GM21786 (cell line): Measurements from ENCODE around the gene MSMB.
"Not testable (repeated sequence)": the region's sequence is repeated elsewhere in the genome, so short reads cannot be mapped to it uniquely, and the experiment has no call there.

ENCODE experiments used
- ATAC-seq: cut with Tn5 transposase; IDR thresholded peaks from one replicate; pipeline ENCODE4 v1.9.1; 2021; ENCODE audit not compliant: unreplicated experiment

MSMB gene

GRCh38 chr10:46070749-46071148 lies 24.7 kb upstream of the MSMB start:
- ATAC-seq = no peak

DNA sequence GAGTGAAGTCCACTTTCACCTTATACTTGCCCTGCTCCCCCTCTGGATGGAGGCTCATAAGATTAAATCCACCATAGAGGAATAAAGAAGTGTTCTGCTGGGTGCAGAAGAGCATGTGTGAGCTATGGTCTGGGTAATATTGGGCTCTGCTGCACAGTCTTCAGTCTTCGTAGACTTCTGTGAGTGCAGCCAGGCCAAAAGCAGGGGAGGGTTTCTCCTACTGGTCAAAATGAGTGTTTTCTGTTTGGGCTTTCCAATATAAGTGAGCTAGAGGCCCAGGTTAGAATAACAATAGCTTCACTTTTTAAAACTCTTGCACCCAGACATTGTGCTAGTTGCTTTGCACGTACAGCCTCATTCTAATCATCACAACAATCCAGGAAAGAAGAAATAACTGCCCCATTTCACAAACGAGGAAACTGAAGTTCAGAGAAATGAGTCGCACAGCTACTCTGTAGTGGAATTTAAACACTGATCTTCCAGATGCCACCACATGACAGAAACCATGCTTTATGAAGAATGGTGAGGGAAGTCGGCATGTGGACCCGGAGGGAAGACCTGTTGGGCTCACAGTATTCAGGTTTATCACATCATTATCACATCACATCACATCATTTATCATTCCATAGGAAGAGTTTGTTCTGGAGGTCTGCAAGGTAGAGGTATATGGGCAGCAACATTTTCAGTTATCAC lies 23.8 kb upstream of the MSMB start:
- ATAC-seq = no peak

DNA sequence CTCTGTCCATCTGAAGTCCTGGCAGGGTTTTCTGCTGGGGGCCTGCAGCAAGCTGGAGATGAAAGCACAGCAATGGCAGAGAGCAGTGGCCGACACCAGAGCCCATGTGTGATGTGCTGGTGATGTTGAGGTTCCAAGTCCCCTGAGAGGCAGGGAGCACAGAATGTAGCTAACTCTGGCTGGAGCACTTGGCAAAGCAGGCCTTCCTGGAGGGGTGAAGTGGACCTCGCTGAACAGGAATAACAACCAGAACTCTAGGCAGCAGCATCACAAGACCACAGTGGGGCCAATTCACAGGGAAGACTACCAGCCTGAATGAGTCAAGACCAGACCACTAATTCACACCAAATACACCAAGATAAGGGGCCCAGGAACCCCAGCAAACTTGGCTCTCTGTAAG lies 22.8 kb upstream of the MSMB start:
- ATAC-seq = no peak

DNA sequence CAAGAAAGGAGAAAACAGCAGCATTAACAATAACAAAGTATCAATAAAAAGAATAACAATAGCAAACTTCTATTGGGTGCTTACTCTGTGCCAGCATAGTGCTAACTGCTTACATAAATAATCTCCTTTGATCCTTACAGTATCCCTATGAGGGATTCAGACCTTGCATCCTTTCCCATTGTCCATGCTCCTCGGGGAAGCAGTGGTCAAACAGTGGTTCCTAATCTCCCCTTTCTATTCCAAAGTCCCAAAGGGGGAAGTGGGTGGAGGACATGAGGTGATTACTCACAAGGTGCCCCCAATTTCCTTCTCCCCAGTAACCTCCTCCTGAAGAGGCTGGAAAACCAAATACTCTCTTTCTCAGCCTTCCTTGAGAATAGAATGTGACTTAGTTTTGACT lies 22.0 kb upstream of the MSMB start:
- ATAC-seq = no peak

DNA sequence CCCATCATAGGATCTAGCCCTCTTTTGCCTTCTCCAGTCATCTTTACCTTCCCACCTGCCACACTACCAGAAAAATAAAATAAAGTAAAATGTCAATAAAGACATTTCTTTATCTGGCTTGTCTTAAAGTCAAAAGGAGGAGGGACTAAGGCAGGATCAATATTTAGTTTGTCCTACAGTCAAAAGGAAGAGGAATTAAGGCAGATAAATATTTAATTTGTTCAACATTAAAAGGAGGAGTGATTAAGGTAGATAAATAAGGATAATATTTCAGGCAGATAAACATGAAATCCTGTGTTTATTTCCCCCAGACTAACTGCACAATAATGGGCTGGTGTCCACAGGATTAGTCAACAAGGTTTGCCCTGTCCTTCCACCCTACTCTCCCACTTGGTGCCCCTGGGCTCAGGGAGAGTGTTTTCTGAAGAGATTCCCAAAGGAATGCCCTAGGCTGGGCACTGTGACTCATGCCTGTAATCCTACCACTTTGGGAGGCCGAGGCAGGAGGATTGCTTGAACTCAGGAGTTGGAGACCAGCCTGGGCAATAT lies 18.3 kb upstream of the MSMB start:
- no peak for ATAC-seq

GRCh38 chr10:46062723-46063428 lies 16.8 kb upstream of the MSMB start:
- no peak for ATAC-seq

- ATAC-seq = no peak
These were observed 14.6 kb upstream of the MSMB start for GRCh38 chr10:46060706-46061105.

- not testable (repeated sequence) for ATAC-seq
These were observed 11.9 kb upstream of the MSMB start for GRCh38 chr10:46057927-46058326.

- no peak for ATAC-seq
These were observed 11.0 kb upstream of the MSMB start for GRCh38 chr10:46057038-46057437.

GRCh38 chr10:46055771-46056170 lies 9.7 kb upstream of the MSMB start:
- ATAC-seq = no peak

DNA sequence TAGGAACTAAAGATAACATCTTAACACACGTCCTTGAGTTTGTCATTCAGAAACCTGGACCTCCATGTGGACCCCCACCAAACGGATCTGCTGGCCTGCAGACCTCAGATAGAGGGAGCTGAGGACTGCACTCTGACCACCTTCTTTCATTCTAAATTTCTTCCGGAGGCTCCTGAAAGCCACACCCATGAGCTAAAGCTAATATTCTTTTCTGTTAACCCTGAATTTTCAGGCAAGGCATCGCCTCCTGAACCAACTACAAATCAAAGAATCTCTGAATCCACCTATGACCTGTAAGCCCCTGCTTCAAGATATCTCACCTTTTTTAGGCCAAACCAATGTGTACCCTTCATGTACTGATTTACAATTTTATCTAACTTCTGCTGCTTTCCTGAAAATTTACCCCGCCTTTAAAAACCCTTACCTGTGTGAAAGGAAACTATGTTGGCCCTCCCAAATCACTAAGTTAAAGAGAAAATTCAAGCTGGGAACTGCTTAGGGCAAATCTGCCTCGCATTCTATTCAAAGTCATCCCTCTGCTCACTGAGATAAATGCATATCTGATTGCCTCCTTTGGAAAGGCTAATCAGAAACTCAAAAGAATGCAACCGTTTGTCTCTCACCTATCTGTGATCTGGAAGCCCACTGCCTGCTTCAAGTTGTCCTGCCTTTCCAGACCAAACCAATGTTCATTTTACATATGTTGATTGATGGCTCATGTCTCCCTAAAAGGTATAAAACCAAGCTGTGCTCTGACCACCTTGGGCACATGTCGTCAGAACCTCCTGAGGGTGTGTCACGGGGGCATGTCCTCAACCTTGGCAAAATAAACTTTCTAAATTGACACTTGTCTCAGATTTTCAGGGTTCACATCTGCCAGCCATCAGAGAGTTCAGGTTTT lies 7.7 kb upstream of the MSMB start:
- ATAC-seq = no peak

GRCh38 chr10:46052791-46053375 lies 6.8 kb upstream of the MSMB start:
- no peak for ATAC-seq

DNA sequence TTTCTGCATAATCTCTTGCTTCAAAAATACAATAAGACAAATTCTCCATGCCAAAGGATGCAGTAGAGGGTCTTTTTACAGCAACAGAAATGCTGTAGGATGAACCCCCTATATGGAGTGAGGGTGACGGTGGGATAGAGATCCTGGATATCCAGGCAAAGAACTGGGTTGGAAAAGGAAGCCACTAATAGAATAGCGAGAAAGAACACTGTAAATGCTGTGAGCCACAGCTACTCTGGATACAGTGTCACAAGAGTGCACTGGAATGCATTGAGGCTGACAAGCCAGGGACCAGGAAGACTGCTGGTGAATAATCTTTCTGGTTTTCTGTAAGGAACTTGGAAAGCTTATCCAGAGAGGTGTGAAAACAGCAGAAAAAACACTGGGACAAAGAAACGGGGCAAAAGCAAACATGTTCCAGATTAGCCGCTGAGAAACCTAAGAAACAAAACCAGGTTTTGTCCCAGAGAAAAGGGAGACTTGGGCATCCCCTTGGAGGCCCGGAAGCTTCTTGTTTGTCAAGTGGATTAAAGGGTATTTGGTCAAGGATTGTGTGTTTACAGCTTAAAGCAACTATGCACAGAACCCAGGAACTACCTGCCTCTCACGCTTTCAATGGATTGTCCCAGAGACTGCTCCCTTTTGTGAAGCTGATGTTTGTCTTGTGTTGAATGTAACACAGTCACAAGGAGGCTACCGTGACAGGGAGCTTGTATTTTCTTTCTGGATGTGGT lies 6.2 kb upstream of the MSMB start:
- no peak for ATAC-seq

DNA sequence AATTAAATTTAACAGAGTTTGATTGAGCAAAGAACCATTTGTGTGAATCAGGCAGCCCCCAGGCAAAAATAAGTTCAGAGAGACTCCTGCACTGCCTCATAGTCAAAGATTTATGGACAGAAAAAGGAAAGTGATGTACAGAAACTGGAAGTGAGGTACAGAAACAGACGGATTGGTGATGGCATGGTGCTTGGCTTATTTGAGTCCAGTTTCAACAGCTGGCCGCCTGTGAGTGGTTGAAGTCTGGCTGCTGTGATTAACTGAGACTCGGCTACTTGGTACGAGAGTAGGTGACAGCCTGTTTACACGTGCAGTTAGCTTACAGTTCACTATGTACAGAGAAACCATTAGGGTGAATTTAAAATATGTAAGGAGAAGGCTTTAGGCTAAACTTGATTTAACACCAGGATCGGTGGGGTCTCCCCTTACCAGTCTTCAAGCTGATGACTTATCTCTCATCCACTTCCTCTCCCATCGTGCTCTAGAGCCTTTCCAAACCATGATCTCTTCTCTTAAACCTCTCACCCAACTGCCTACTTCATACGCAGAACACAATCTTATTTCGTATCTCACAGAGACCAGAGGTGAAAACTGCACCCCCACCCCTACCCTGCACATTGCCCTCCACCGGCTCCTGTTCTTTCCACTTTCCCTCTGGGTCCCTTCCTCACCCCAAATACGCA lies 5.0 kb upstream of the MSMB start:
- no peak for ATAC-seq

GRCh38 chr10:46049497-46049831 lies 3.4 kb upstream of the MSMB start:
- not testable (repeated sequence) for ATAC-seq

GRCh38 chr10:46048152-46048551 lies 2.1 kb upstream of the MSMB start:
- ATAC-seq = no peak

- ATAC-seq = no peak
These were observed 3.5 kb downstream of the MSMB start for GRCh38 chr10:46042527-46042926.

- ATAC-seq = no peak
These were observed 6.1 kb downstream of the MSMB start for GRCh38 chr10:46040004-46040403.

- no peak for ATAC-seq
These were observed 8.8 kb downstream of the MSMB start for GRCh38 chr10:46037107-46037825.
